IgD-negative memory B cell (primary cell): ENCODE measurements around the gene TEAD2. TPM values are rescaled to one million over a fixed set of nuclear protein-coding genes. Genes with fewer than 3 reads are reported as not detected.
A peak's percentile ranks its signal among the peaks of the same experiment; 100 is the strongest.
"Not testable (repeated sequence)": the region's sequence is repeated elsewhere in the genome, so short reads cannot be mapped to it uniquely, and the experiment has no call there.

Source experiments
- H3K27ac Mint-ChIP-seq, 3 donors: one replicate each; pipeline ENCODE4 v1.8.0; 2020 to 2022; ENCODE audit warnings: mild to moderate bottlenecking in 3 of 3, mixed read lengths in 3 of 3, moderate library complexity in 1 of 3
- H3K27me3 Mint-ChIP-seq: one replicate; pipeline ENCODE4 v1.8.0; 2021; ENCODE audit warnings: mixed read lengths
- H3K36me3 Mint-ChIP-seq: one replicate; pipeline ENCODE4 v1.8.0; 2020; ENCODE audit warnings: mild to moderate bottlenecking, mixed read lengths
- H3K4me1 Mint-ChIP-seq, 3 donors: one replicate each; pipeline ENCODE4 v1.8.0; 2020 to 2022; ENCODE audit warnings: mixed read lengths in 3 of 3, mild to moderate bottlenecking in 1 of 3
- H3K4me3 Mint-ChIP-seq, 4 donors: one replicate each; pipeline ENCODE4 v1.8.0; 2020 to 2022; ENCODE audit warnings: mild to moderate bottlenecking in 4 of 4, mixed read lengths in 4 of 4, moderate library complexity in 3 of 4
- H3K9me3 Mint-ChIP-seq, 3 donors: one replicate each; pipeline ENCODE4 v1.8.0; 2020 to 2021; ENCODE audit warnings: mixed read lengths in 3 of 3, mild to moderate bottlenecking in 1 of 3
- polyA plus RNA-seq: library from polyadenylated mRNA; unstranded; fragments of 300-500 nt; fragmentation: Illumina TruSeq; gene quantifications from one replicate; pipeline ENCODE4 v1.2.3, GENCODE V29; 2021

Gene TEAD2
- polyA plus RNA-seq, 1 donor from 2014 or later, result 6.3 TPM

DNA sequence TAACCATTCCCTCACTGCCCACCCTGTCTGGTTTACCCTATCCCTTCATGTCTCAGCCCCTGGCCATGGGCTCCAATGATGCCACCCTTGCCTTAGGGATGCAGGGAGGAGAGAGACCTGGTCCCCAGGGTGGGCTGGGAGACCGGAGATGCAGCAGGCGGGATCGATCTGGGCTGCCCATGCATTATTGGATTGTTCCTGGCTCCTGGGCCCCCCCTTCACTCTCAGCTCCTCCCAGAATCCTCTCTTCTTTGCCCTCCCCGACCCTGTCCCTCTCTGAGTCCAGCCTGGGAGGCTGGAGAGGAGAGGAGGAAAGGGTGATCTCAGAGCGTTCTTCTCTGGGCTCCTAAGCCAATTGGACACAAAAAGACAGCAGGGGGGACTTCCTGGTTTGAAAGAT, 31.7 kb upstream of the TEAD2 start:
- Mint-ChIP-seq H3K36me3 (no peaks in the 10 kb centered on the region), H3K27ac (no peak overlapping the region), H3K27me3 (peaks cover 1% of the 10 kb centered on the region), H3K9me3 (no peaks in the 10 kb centered on the region), H3K4me3 (no peak overlapping the region), H3K4me1 (peaks cover 12 to 19% (median 18%) of the 10 kb centered on the region in 3 donors)

DNA sequence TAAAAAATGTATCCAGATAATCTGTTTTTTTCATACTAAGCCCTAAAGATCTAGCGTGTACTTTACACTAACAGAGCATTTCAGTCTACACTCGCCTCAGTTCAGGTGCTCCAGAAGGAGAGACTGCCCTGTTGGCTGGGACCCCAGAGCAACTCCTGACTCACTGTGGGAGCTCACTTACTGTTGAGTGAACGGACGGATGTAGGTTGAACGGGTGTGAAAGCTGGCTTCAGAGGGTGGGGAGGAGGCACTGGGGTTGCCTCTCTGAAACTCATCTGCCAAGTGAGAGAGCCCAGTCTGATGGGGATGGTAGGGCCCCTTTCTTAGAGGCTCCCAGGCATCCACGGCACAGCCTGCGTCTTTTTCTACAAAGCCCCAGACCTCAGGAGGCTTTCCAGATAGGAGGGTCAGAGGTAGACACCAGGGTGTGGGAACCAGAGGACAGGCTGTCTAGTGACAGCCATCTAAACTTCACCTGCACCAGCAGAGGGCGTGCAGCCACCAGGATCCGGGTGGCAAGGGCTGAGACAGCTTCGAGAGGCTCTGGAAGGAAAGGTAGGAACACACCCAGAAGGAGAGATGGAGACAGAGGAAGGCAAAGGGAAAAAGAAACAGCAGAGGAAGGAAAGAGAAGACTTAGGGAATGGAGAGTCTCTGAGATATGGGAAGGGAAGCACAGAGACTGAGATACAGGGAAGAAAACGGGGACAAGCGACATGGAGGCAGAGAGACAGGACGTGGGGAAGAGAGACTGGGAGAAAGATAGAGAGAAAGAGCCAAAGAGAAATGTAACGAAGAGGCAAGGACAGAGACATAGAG, 29.6 kb upstream of the TEAD2 start:
- Mint-ChIP-seq H3K27ac (peak overlapping the region; percentile 52 to 87 (median 61)), H3K4me1 (peaks cover 22 to 29% (median 26%) of the 10 kb centered on the region in 3 donors), H3K36me3 (no peaks in the 10 kb centered on the region), H3K9me3 (no peaks in the 10 kb centered on the region), H3K4me3 (peak overlapping the region in 2 of 4 donors; percentile 16 to 51), H3K27me3 (no peaks in the 10 kb centered on the region)

DNA sequence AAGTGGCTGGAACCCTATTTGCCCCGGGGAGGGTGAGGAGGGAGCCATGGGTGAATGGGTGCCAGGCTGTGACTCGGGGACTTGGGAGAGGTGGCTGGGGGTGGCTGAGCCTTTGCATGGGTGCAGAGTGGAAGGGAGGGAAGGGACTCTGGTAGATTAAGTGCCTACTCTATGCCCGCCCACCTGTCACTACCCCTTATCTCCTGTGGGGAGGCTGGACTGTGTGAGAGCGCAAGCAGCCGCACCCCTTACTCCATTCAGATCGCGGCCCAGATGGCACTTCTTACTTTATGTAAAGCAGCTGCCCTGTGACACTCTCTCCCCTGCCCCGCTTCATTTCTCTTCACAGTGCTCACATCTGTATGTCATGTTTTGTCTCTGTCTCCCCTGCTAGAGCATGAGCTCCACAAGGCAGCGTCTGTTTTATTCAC, 28.7 kb upstream of the TEAD2 start:
- H3K36me3 Mint-ChIP-seq, result no peaks in the 10 kb centered on the region
- peak overlapping the region; percentile 44 to 84 (median 65) for H3K4me3 Mint-ChIP-seq
- peaks cover 22 to 29% (median 26%) of the 10 kb centered on the region in 3 donors for H3K4me1 Mint-ChIP-seq
- H3K27ac Mint-ChIP-seq, result peak overlapping the region; percentile 67 to 87 (median 84)
- H3K9me3 Mint-ChIP-seq, result no peaks in the 10 kb centered on the region
- H3K27me3 Mint-ChIP-seq, result no peaks in the 10 kb centered on the region

DNA sequence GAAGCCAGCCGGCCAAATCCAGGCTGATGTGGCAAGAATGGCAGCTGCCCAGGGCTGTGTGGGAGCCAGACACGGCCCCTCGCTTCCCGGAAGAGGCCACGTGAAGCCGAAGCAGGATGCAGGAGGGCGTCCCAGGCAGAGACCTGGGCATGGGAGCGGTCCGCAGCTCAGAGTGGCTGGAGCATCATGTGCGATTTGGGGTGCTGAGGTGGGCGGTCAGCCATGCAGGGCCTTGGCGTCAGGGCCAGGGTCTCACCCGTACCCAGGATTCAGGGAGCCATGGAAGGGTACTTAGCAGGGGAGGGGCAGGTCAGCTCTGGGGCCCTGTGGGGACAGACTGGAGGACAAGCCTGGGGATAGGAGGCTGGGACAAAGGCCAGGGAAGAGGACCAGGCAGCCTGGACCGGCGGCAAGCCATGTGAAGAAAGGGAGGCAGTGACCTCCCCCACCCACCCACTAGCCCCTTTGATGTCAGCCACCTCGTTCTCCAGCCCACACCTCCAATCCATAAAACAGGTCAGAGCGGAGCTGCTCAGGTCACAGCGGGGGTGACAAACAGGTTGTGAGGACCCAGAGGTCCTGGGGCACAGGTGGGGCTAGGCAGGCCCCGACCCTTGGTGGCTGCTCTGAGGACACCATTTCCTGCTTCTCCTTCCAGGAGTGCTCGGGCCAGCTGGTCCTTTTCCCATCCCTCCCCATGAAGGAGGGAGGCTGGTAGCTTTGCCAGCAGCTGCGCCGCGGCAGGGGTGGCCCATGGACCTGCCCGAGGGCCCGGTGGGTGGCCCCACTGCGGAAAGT, 28.1 kb upstream of the TEAD2 start:
- Mint-ChIP-seq H3K4me1 (peaks cover 22 to 29% (median 26%) of the 10 kb centered on the region in 3 donors), H3K4me3 (peak overlapping the region in 3 of 4 donors; percentile 12 to 77 (median 63)), H3K27ac (peak overlapping the region in 2 of 3 donors; percentile 67 to 87), H3K36me3 (no peaks in the 10 kb centered on the region), H3K27me3 (no peaks in the 10 kb centered on the region), H3K9me3 (no peaks in the 10 kb centered on the region)

DNA sequence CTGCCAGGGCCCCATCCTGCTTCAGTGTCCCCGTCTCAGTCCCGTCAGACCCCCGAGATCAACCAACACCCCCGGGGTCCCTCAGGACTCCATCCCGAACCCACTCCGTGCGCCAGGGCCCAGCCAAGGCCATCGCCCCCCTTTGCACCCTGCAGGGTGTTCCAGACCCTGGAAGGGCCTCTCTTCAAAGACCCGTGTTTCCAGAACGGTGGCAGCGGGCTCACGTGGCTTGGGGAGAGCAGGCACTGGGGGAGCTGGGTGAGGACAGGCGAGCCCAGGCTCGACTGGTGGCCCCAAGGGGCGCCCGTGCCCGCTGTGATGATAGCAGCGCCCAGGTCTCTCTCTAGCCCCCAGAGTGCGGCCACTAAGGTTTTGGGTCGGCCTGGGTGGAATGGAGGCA, 27.2 kb upstream of the TEAD2 start:
- H3K4me3 Mint-ChIP-seq, result peak overlapping the region in 1 of 4 donors; percentile 50
- H3K27ac Mint-ChIP-seq, result peak overlapping the region in 2 of 3 donors; percentile 67 to 87
- no peaks in the 10 kb centered on the region for H3K27me3 Mint-ChIP-seq
- H3K9me3 Mint-ChIP-seq, result no peaks in the 10 kb centered on the region
- peaks cover 22 to 29% (median 26%) of the 10 kb centered on the region in 3 donors for H3K4me1 Mint-ChIP-seq
- no peaks in the 10 kb centered on the region for H3K36me3 Mint-ChIP-seq

DNA sequence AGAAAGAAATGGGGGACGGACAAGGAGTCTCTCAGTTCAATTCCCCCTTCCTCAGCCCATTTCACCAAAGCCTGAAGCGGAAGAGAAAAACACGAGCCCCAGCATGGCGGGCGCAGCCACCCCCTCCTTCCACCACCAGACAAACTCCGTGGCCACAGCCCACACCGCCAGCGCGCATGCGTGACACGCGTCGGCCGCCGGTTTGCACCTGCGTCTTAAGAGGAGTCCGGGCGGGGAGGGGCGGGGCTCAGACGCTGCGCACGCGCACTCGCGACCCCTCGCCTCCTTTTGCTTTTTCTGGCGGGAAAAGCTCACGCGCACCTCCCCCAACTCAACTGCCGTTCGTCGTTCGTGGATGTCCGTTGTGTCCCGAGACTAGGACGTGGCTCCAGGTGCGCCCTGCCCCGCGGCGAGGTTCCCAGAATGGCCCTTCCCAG, 25.7 kb upstream of the TEAD2 start, which contains the start of gene KASH5:
Gene KASH5 (plus strand): TSS at position 314 of the 437 bp plus-strand sequence. CDS start 2,635 bp downstream, outside the sequence.
- Mint-ChIP-seq H3K4me1 (peaks cover 22 to 34% (median 26%) of the 10 kb centered on the region in 3 donors), H3K27me3 (no peaks in the 10 kb centered on the region), H3K4me3 (peak within 1 kb of the TSS; percentile 30 to 84 (median 73)), H3K27ac (peak within 1 kb of the TSS; percentile 91 to 97 (median 93)), H3K9me3 (peaks cover 0 to 5% (median 2%) of the 10 kb centered on the region in 3 donors), H3K36me3 (no peaks in the 10 kb centered on the region)

DNA sequence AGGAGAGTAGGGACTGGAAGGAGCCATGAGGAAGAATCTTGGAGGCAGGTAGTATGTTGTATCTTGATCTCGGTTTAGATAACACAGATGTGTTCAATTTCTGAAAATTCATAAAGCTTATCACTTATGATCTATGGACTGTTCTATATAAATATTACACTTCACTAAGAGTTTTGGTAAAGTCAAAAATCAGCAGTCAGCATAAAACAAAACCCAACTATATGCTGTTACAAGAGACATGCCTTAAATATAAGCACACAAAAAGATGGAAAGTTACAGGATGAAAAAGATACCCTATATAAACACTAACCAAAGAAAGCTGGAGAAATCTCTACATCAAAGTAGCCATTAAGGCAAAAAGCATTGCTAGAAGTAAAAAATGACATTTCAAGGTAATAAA, 21.4 kb upstream of the TEAD2 start:
- Mint-ChIP-seq H3K9me3 (peaks cover 2 to 11% (median 9%) of the 10 kb centered on the region in 3 donors), H3K4me3 (peak overlapping the region in 1 of 4 donors; percentile 39), H3K27ac (peak overlapping the region in 1 of 3 donors; percentile 49), H3K4me1 (peaks cover 5 to 21% (median 5%) of the 10 kb centered on the region in 3 donors), H3K36me3 (peaks cover 2% of the 10 kb centered on the region), H3K27me3 (no peaks in the 10 kb centered on the region)

DNA sequence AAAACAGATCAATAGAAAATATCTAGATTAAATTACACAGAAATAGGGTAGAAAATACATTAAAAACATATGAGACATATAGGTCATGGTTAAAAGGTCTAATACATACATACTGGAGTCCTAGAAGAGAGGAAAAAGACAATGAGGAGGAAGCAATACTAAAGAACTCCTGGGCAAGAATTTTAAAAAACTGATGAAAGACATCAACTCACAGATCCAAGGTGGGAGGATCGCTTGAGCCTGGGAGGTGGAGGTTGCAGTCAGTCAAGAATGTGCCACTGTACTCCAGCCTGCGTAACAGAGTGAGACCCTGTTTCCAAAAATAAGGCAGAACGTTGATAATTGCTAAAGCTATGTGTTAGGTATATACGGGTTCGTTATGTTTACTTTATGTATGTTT, 20.4 kb upstream of the TEAD2 start:
- Mint-ChIP-seq H3K4me3 (no peak overlapping the region), H3K27me3 (no peaks in the 10 kb centered on the region), H3K4me1 (peaks cover 0 to 14% (median 1%) of the 10 kb centered on the region in 3 donors), H3K36me3 (peaks cover 2% of the 10 kb centered on the region), H3K27ac (no peak overlapping the region), H3K9me3 (peaks cover 2 to 11% (median 9%) of the 10 kb centered on the region in 3 donors)

DNA sequence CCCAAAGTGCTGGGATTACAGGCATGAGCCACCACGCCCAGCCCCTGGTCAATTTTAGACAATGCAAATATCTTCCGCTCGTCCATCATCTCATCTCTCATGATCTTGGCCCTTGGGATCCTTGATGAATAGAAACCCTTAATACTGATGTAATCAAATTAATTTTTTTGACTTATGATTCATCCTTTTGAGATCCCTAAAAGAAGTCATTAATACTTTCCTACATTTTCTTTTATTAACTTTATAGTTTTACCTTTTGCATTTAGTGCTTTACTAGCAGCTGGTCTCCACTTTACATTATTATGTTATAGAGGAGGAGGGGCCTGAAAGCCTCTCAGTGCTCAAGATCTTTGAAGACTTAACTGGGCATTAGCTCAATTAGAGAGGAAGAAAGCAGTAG, 18.2 kb upstream of the TEAD2 start:
- no peak overlapping the region for H3K27ac Mint-ChIP-seq
- peaks cover 2% of the 10 kb centered on the region for H3K36me3 Mint-ChIP-seq
- peaks cover 0 to 9% (median 0%) of the 10 kb centered on the region in 3 donors for H3K4me1 Mint-ChIP-seq
- H3K9me3 Mint-ChIP-seq, result peaks cover 2 to 11% (median 10%) of the 10 kb centered on the region in 3 donors
- no peak overlapping the region for H3K4me3 Mint-ChIP-seq
- peaks cover 2% of the 10 kb centered on the region for H3K27me3 Mint-ChIP-seq

DNA sequence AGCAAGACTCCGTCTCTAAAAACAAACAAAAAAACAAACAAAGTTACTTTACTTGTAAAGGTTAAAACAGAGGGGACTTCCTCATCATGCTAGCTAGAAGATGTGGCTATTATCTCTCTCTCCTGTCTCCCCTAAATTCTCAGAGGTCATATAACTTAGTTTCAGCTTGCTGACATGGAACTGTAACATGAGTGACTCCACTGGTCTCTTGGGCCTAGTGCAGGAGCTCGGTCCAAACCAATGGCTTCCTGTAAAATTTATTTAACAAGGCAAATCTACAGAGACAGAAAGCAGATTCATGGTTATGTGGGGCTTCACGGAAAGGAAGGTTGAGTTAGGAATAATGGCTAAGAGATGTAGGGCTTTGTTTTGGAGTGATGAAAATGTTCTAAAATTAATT, 16.3 kb upstream of the TEAD2 start:
- H3K27me3 Mint-ChIP-seq, result peaks cover 6% of the 10 kb centered on the region
- H3K27ac Mint-ChIP-seq, result no peak overlapping the region
- peaks cover under 1 to 10% (median 6%) of the 10 kb centered on the region in 3 donors for H3K9me3 Mint-ChIP-seq
- H3K4me1 Mint-ChIP-seq, result peaks cover 0 to 5% (median 0%) of the 10 kb centered on the region in 3 donors
- H3K4me3 Mint-ChIP-seq, result no peak overlapping the region
- H3K36me3 Mint-ChIP-seq, result peaks cover 2% of the 10 kb centered on the region

DNA sequence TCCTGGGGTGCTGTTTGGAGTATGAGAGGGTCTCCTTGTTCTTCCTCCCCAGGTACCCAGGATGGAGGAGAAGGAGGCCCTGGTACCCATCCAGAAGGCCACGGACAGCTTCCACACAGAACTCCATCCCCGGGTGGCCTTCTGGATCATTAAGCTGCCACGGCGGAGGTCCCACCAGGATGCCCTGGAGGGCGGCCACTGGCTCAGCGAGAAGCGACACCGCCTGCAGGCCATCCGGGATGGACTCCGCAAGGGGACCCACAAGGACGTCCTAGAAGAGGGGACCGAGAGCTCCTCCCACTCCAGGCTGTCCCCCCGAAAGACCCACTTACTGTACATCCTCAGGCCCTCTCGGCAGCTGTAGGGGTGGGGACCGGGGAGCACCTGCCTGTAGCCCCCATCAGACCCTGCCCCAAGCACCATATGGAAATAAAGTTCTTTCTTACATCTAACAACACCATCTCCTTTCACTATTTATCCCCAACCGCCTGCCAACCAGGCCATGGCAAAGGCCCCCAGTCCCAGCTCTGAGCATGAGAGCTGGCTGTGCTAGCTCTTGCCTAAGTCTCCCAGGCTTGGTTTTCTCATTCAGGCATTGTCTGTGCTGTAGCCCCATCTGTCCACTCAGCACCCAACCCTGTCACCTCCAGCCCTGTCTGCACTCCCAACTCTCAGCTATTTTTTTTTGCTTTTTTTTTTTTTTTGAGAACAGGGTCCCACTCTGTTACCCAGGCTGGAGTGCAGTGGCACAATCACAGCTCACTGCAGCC, 12.6 kb upstream of the TEAD2 start:
- Mint-ChIP-seq H3K9me3 (peaks cover 0 to 4% (median 4%) of the 10 kb centered on the region in 3 donors), H3K4me1 (peaks cover 0 to 4% (median 0%) of the 10 kb centered on the region in 3 donors), H3K36me3 (no peaks in the 10 kb centered on the region), H3K27ac (no peak overlapping the region), H3K4me3 (no peak overlapping the region), H3K27me3 (peaks cover 6% of the 10 kb centered on the region)

DNA sequence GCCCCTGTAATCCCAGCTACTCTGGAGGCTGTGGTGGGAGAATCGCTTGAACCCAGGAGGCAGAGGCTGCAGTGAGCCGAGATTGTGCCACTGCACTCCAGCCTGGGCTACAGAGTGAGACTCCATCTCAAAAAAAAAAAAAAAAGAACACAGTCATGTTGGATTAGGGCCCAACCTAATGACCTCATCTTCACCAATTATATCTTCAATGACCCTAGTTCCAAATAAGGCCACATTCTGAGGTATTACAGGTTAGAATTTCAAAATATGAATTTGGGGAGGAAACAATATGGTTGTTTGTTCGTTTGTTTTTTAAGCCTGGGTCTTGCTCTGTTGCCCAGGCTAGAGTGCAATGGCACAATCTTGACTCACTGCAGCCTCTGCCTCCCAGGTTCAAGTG, 11.0 kb upstream of the TEAD2 start:
- H3K9me3 Mint-ChIP-seq, H3K4me1 Mint-ChIP-seq, H3K27me3 Mint-ChIP-seq, H3K27ac Mint-ChIP-seq, H3K36me3 Mint-ChIP-seq, H3K4me3 Mint-ChIP-seq: not testable (repeated sequence)

DNA sequence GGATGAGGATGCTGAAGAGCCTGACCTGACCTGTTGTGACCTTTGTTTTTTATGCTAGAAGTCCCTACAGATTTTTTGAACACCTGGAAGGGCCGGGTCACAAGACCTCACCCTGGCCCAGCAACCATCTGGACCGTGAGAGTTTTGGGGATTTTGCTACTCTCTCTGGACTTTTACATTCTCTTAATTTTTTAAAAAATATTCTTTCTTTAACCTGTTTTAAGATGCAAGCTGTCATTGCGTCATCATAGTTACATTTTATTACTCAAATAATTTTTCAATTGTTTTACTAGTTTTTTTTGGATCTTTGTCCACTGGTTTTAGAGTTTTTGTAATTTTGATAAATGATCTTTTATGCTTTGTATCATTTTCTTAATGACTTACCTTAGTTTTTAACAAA, 9.0 kb upstream of the TEAD2 start:
- H3K4me1 Mint-ChIP-seq, result peaks cover under 1 to 1% (median 1%) of the 10 kb centered on the region in 3 donors
- H3K36me3 Mint-ChIP-seq, result no peaks in the 10 kb centered on the region
- no peak overlapping the region for H3K27ac Mint-ChIP-seq
- H3K4me3 Mint-ChIP-seq, result no peak overlapping the region
- H3K9me3 Mint-ChIP-seq, result peaks cover 0 to 5% (median 4%) of the 10 kb centered on the region in 3 donors
- H3K27me3 Mint-ChIP-seq, result peaks cover 4% of the 10 kb centered on the region

DNA sequence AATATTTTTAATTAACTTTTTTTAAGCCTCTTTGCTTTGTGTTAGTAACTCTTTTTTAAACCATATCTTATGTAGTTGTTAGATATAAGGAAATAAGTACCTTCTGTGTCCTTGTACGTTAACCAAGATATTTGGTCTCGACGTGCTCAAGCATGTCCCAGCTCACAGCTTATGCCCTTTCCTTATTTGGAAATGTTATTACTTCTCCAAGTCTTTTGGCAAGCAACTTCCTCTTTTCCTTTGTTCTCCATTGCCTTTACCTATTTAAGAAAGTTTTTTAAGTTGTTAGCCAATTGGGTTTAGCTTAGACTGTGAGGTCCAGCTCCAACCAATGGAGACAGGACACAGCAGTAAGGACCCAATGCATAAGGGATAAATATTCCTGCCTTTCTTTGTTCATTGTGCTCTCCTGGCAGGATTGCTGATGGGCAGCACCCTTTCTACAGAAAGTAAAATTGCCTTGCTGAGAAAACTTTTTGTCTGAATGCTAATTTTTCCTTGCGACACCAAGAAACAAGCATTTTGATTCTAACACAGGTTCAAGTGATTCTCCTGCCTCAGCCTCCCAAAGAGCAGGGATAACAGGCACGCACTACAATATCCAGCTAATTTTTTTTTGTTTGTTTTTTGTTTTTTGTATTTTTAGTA, 6.6 kb upstream of the TEAD2 start:
- Mint-ChIP-seq H3K4me1 (peaks cover 5 to 7% (median 5%) of the 10 kb centered on the region in 3 donors), H3K9me3 (peaks cover 0 to 5% (median 2%) of the 10 kb centered on the region in 3 donors), H3K27me3 (no peaks in the 10 kb centered on the region), H3K4me3 (no peak overlapping the region), H3K27ac (no peak overlapping the region), H3K36me3 (no peaks in the 10 kb centered on the region)
